KMS-11 (cell line): ENCODE results near the gene CMSS1.

Source experiments
- H2AFZ ChIP-seq: fragments of 200-600 bp; sonication (generic); 2 replicates; pipeline ENCODE4 v1.6.1; 2016; ENCODE audit warnings: antibody characterized with exemption, mixed run types, low read depth
- H3K27ac ChIP-seq: fragments of 200-600 bp; sonication (generic); 2 replicates; pipeline ENCODE4 v1.6.1; 2016; ENCODE audit warnings: mild to moderate bottlenecking, mixed run types
- H3K27me3 ChIP-seq: fragments of 200-600 bp; sonication (generic); 2 replicates; pipeline ENCODE4 v1.6.1; 2017; ENCODE audit warnings: mild to moderate bottlenecking, low read depth, mixed run types, moderate library complexity; ENCODE audit not compliant: insufficient read depth
- H3K36me3 ChIP-seq: fragments of 200-600 bp; sonication (generic); 2 replicates; pipeline ENCODE4 v1.6.1; 2017; ENCODE audit warnings: mild to moderate bottlenecking, mixed run types; ENCODE audit not compliant: insufficient read depth
- H3K4me1 ChIP-seq: fragments of 200-600 bp; sonication (generic); 2 replicates; pipeline ENCODE4 v1.6.1; 2016; ENCODE audit warnings: mild to moderate bottlenecking, low read depth, mixed run types; ENCODE audit not compliant: poor library complexity, severe bottlenecking
- H3K4me2 ChIP-seq: fragments of 200-600 bp; sonication (generic); 2 replicates; pipeline ENCODE4 v1.7.0; 2016; ENCODE audit warnings: mild to moderate bottlenecking, mixed run types
- H3K4me3 ChIP-seq: fragments of 200-600 bp; sonication (generic); IDR thresholded peaks from 2 replicates; pipeline ENCODE4 v1.6.1; 2017; ENCODE audit warnings: low read depth, low read length, mixed read lengths; ENCODE audit not compliant: insufficient read depth
- H3K79me2 ChIP-seq: fragments of 200-600 bp; sonication (generic); 2 replicates; pipeline ENCODE4 v1.6.1; 2016; ENCODE audit warnings: low read depth, mixed run types; ENCODE audit not compliant: insufficient read depth
- H3K9ac ChIP-seq: fragments of 200-600 bp; sonication (generic); 2 replicates; pipeline ENCODE4 v1.6.1; 2016; ENCODE audit warnings: mild to moderate bottlenecking, mixed run types
- H4K20me1 ChIP-seq: fragments of 200-600 bp; sonication (generic); 2 replicates; pipeline ENCODE4 v1.6.1; 2016; ENCODE audit warnings: mild to moderate bottlenecking, mixed run types; ENCODE audit not compliant: insufficient read depth
- CTCF ChIP-seq: fragments of 200-600 bp; sonication (generic); conservative IDR thresholded peaks from 2 replicates; pipeline ENCODE4 v1.6.1; 2017; ENCODE audit warnings: low read depth, mild to moderate bottlenecking, antibody characterized with exemption, low read length, moderate library complexity, mixed read lengths

CMSS1 gene

GRCh38 chr3:99883138-99883461 is 65.4 kb downstream of the CMSS1 start:
- Histone ChIP-seq H3K79me2 (no peaks in the 10 kb centered on the region; the same call in 1 of the 2 replicates), H3K4me1 (peaks cover 12% of the 10 kb centered on the region), H3K27ac (no peak overlapping the region), H2AFZ (no peak overlapping the region), H3K9ac (no peak overlapping the region), H3K36me3 (no peaks in the 10 kb centered on the region), H3K4me2 (no peak overlapping the region), H3K4me3 (no peak overlapping the region), H3K27me3 (no peaks in the 10 kb centered on the region), H4K20me1 (no peaks in the 10 kb centered on the region)
- no peak for TF ChIP-seq CTCF

GRCh38 chr3:99883693-99884092 is 66.0 kb downstream of the CMSS1 start:
- TF ChIP-seq CTCF: no peak
- H4K20me1 ChIP-seq: no peaks in the 10 kb centered on the region
- H3K4me1 ChIP-seq: peaks cover 6% of the 10 kb centered on the region
- H3K36me3 ChIP-seq: no peaks in the 10 kb centered on the region
- H3K9ac ChIP-seq: no peak overlapping the region
- H3K27ac ChIP-seq: no peak overlapping the region
- no peak overlapping the region for H3K4me2 ChIP-seq
- no peaks in the 10 kb centered on the region; the same call in 1 of the 2 replicates for H3K79me2 ChIP-seq
- no peak overlapping the region for H3K4me3 ChIP-seq
- no peaks in the 10 kb centered on the region for H3K27me3 ChIP-seq
- H2AFZ ChIP-seq: no peak overlapping the region

- no peaks in the 10 kb centered on the region for H3K27me3 ChIP-seq
- TF ChIP-seq CTCF: no peak
- no peaks in the 10 kb centered on the region for H3K36me3 ChIP-seq
- H3K4me3 ChIP-seq: no peak overlapping the region
- no peak overlapping the region for H3K9ac ChIP-seq
- no peak overlapping the region for H3K27ac ChIP-seq
- no peaks in the 10 kb centered on the region for H3K4me1 ChIP-seq
- H2AFZ ChIP-seq: no peak overlapping the region
- no peaks in the 10 kb centered on the region; the same call in 1 of the 2 replicates for H3K79me2 ChIP-seq
- H3K4me2 ChIP-seq: no peak overlapping the region
- H4K20me1 ChIP-seq: no peaks in the 10 kb centered on the region
These were observed 66.8 kb downstream of the CMSS1 start for GRCh38 chr3:99884484-99884883.

- no peak for TF ChIP-seq CTCF
- Histone ChIP-seq H3K4me2 (no peak overlapping the region), H3K36me3 (no peaks in the 10 kb centered on the region)
These were observed 67.4 kb downstream of the CMSS1 start for GRCh38 chr3:99885085-99885484.

More at GRCh38 chr3:99885085-99885484, 67.4 kb downstream of the CMSS1 start:
- Histone ChIP-seq H2AFZ (no peak overlapping the region), H3K27me3 (no peaks in the 10 kb centered on the region), H3K27ac (no peak overlapping the region), H3K9ac (no peak overlapping the region), H4K20me1 (no peaks in the 10 kb centered on the region), H3K4me3 (no peak overlapping the region), H3K79me2 (no peaks in the 10 kb centered on the region; the same call in 1 of the 2 replicates), H3K4me1 (no peaks in the 10 kb centered on the region)
